Lower leg skin (tissue), 3 donors: ENCODE results near the gene GABRG3.

Experiments
- POLR2A ChIP-seq, 2 donors: fragments of 450-650 bp; IDR thresholded peaks; one replicate each; pipeline ENCODE4 v1.6.1; 2016 to 2017; ENCODE audit warnings: antibody characterized with exemption in 2 of 2, mild to moderate bottlenecking in 1 of 2, moderate library complexity in 1 of 2
- TF ChIP-seq, protein P1 (sequence below), 3 donors: fragments of 450-650 bp; IDR thresholded peaks; one replicate each; pipeline ENCODE4 v1.5.1; 2016; ENCODE audit warnings: antibody characterized with exemption in 3 of 3, mild to moderate bottlenecking in 3 of 3, moderate library complexity in 2 of 3

DNA sequence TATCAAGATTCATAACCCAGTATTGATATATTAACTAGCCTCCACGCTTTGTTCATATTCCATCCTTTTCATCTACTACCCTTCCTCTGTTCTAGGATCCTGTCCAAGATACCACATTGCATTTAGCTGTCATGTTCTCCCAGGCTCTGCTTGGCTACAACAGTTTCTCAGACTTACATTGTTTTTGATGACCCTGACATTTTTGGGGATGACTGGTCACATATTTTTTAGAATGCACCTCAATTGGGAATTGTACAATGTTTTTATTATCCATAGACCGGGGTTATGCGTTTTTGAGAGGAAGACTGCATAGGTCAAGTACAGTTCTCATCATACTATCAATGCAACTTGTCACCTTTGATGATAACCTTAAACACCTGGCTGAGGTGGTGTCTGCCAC, 421.2 kb downstream of the GABRG3 start:
- TF ChIP-seq, protein P1, sequence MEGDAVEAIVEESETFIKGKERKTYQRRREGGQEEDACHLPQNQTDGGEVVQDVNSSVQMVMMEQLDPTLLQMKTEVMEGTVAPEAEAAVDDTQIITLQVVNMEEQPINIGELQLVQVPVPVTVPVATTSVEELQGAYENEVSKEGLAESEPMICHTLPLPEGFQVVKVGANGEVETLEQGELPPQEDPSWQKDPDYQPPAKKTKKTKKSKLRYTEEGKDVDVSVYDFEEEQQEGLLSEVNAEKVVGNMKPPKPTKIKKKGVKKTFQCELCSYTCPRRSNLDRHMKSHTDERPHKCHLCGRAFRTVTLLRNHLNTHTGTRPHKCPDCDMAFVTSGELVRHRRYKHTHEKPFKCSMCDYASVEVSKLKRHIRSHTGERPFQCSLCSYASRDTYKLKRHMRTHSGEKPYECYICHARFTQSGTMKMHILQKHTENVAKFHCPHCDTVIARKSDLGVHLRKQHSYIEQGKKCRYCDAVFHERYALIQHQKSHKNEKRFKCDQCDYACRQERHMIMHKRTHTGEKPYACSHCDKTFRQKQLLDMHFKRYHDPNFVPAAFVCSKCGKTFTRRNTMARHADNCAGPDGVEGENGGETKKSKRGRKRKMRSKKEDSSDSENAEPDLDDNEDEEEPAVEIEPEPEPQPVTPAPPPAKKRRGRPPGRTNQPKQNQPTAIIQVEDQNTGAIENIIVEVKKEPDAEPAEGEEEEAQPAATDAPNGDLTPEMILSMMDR (IDR thresholded peaks at IDR 0.05), result no peak
- TF ChIP-seq POLR2A (IDR thresholded peaks at IDR 0.05), result no peak
